Mesothelial cell of epicardium (in vitro differentiated cells): Measurements from ENCODE around the gene PATJ. TPM values are rescaled to one million over a fixed set of nuclear protein-coding genes. Genes with fewer than 3 reads are reported as not detected.

Experiments used
- DNase-seq, 2 experiments: peaks; one replicate each; pipeline ENCODE4 v3.0.0; 2021; ENCODE audit warnings: low spot score in 2 of 2; ENCODE audit not compliant: unreplicated experiment in 2 of 2
- H3K27ac Mint-ChIP-seq: 2 replicates; pipeline ENCODE4 v1.8.0; 2021; ENCODE audit warnings: mixed read lengths
- H3K27me3 Mint-ChIP-seq: 2 replicates; pipeline ENCODE4 v1.8.0; 2021; ENCODE audit warnings: low read depth, mixed read lengths
- H3K36me3 Mint-ChIP-seq: 2 replicates; pipeline ENCODE4 v1.8.0; 2021; ENCODE audit warnings: mixed read lengths
- H3K4me1 Mint-ChIP-seq: 2 replicates; pipeline ENCODE4 v1.8.0; 2021; ENCODE audit warnings: mixed read lengths
- H3K4me3 Mint-ChIP-seq: 2 replicates; pipeline ENCODE4 v1.8.0; 2021; ENCODE audit warnings: mild to moderate bottlenecking, moderate library complexity, mixed read lengths
- H3K9me3 Mint-ChIP-seq: 2 replicates; pipeline ENCODE4 v1.8.0; 2021; ENCODE audit warnings: mixed read lengths
- CTCF ChIP-seq: fragments of 200-600 bp; sonication (generic); IDR thresholded peaks from one replicate; pipeline ENCODE4 v1.5.0; 2021; ENCODE audit warnings: antibody characterized with exemption; ENCODE audit not compliant: unreplicated experiment
- total RNA-seq: library from RNA; stranded (reverse); gene quantifications from 3 replicates; pipeline ENCODE4 v1.2.1, GENCODE V29; 2021

PATJ gene
- total RNA-seq, 1 donor from 2014 or later = 129 TPM

DNA sequence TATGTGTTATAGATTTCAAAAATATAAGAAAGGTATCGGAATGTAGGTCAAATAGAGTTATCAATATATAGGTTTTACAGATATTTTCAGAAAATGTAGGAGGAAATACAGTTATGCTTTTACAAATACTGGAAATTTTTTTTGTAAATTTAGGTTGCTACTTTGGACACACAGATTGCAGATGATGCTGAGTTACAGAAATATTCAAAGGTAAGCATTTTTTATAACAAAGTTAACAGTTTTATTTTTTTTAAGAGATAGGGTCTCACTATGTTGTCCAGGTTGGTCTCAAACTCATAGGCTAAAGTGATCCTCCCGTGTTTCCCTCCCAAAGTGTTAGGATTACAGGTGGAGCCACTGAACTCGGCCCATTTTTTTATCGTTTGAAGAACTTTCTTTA lies 66.0 kb downstream of the PATJ start:
- peaks cover 13% of the 10 kb centered on the region for H3K36me3 Mint-ChIP-seq
- no peaks in the 10 kb centered on the region for H3K9me3 Mint-ChIP-seq
- H3K27me3 Mint-ChIP-seq = no peaks in the 10 kb centered on the region
- no peak overlapping the region for H3K4me3 Mint-ChIP-seq
- no peak for DNase-seq
- H3K4me1 Mint-ChIP-seq = peaks cover 29% of the 10 kb centered on the region
- no peak for TF ChIP-seq CTCF
- H3K27ac Mint-ChIP-seq = no peak overlapping the region

DNA sequence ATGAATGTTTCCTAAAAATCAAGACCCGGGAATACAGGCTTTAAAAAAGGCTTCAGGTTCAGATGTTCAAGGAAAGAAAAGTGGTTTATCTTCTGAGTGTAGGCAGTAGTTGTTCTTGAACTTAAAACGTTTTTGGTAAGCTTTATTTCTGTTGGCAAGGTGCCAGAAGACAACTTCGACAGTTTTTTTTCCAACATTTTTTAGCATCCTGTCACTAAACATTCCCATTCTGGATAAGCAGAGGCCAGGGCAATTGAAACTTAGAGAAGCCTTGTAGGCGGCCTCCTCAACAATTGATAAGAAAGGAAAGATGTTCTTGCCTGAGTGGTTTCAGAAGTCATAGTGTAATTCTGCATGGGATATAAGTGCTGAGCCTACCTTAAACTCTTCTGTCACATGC lies 66.7 kb downstream of the PATJ start:
- no peak for DNase-seq
- Mint-ChIP-seq H3K4me3 (no peak overlapping the region), H3K27me3 (no peaks in the 10 kb centered on the region), H3K4me1 (peaks cover 29% of the 10 kb centered on the region), H3K9me3 (no peaks in the 10 kb centered on the region), H3K36me3 (peaks cover 13% of the 10 kb centered on the region), H3K27ac (peak overlapping the region; percentile 63)
- no peak for TF ChIP-seq CTCF

- peaks cover 16% of the 10 kb centered on the region for H3K4me1 Mint-ChIP-seq
- no peak overlapping the region for H3K4me3 Mint-ChIP-seq
- no peak for TF ChIP-seq CTCF
- no peak for DNase-seq
- H3K27me3 Mint-ChIP-seq = no peaks in the 10 kb centered on the region
- no peaks in the 10 kb centered on the region for H3K9me3 Mint-ChIP-seq
- peaks cover 7% of the 10 kb centered on the region for H3K36me3 Mint-ChIP-seq
- H3K27ac Mint-ChIP-seq = peak overlapping the region; percentile 43
These were observed 70.6 kb downstream of the PATJ start for GRCh38 chr1:61812916-61813315.

DNA sequence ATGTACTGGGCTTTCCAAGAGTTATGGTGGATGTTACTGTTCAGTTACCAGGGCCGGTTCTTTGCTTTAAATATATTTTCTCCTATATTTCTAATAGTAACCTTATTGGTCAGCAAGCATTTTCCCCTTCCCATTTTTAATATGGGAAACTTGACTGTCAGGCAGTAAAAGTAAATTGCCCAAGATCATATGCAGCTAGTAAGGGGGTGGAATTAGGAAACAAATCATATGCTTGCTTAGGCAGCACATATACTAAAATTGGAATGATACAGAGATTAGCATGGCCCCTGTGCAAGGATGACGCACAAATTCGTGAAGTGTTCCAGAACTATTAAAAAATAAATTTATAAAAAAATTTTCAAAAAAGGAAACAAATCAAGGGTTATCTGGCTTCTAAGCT lies 73.9 kb downstream of the PATJ start:
- Mint-ChIP-seq H3K9me3 (no peaks in the 10 kb centered on the region), H3K27ac (no peak overlapping the region), H3K27me3 (no peaks in the 10 kb centered on the region), H3K36me3 (peaks cover 16% of the 10 kb centered on the region), H3K4me1 (peaks cover 8% of the 10 kb centered on the region), H3K4me3 (no peak overlapping the region)
- DNase-seq = no peak
- TF ChIP-seq CTCF = no peak

- no peaks in the 10 kb centered on the region for H3K9me3 Mint-ChIP-seq
- H3K27me3 Mint-ChIP-seq = no peaks in the 10 kb centered on the region
- peaks cover 8% of the 10 kb centered on the region for H3K4me1 Mint-ChIP-seq
- H3K27ac Mint-ChIP-seq = no peak overlapping the region
- peaks cover 37% of the 10 kb centered on the region for H3K36me3 Mint-ChIP-seq
- TF ChIP-seq CTCF = no peak
- DNase-seq = no peak
- no peak overlapping the region for H3K4me3 Mint-ChIP-seq
These were observed 76.7 kb downstream of the PATJ start for GRCh38 chr1:61818992-61819391.

- DNase-seq = no peak
- peaks cover 8% of the 10 kb centered on the region for H3K4me1 Mint-ChIP-seq
- no peak overlapping the region for H3K27ac Mint-ChIP-seq
- no peaks in the 10 kb centered on the region for H3K9me3 Mint-ChIP-seq
- no peak overlapping the region for H3K4me3 Mint-ChIP-seq
- no peak for TF ChIP-seq CTCF
- H3K27me3 Mint-ChIP-seq = no peaks in the 10 kb centered on the region
- H3K36me3 Mint-ChIP-seq = peaks cover 38% of the 10 kb centered on the region
These were observed 77.1 kb downstream of the PATJ start for GRCh38 chr1:61819421-61819820.
